Fibroblast of villous mesenchyme (primary cell): ENCODE measurements around the gene UBE2N. TPM values are rescaled to one million over a fixed set of nuclear protein-coding genes. Genes with fewer than 3 reads are reported as not detected.
"Not testable (repeated sequence)": the region's sequence is repeated elsewhere in the genome, so short reads cannot be mapped to it uniquely, and the experiment has no call there.

ENCODE experiments used
- DNase-seq: peaks from one replicate; pipeline ENCODE4 v3.0.0-alpha.2; 2010; ENCODE audit warnings: low read depth
- H3K4me3 ChIP-seq: 2 replicates; pipeline ENCODE4 v1.5.1; 2011; ENCODE audit warnings: low read depth, mild to moderate bottlenecking, low read length
- total RNA-seq: library from RNA; depleted of rRNA; stranded (reverse); fragments of >200 nt; gene quantifications from 2 replicates; pipeline ENCODE4 v1.2.3, GENCODE V29; 2012
- TF ChIP-seq, protein P1 (sequence below): IDR thresholded peaks from 2 replicates; pipeline ENCODE4 v1.5.1; 2012; ENCODE audit warnings: low read depth, mild to moderate bottlenecking, low read length; ENCODE audit not compliant: insufficient read depth

The UBE2N gene
- total RNA-seq, 1 donor: 104 TPM

DNA sequence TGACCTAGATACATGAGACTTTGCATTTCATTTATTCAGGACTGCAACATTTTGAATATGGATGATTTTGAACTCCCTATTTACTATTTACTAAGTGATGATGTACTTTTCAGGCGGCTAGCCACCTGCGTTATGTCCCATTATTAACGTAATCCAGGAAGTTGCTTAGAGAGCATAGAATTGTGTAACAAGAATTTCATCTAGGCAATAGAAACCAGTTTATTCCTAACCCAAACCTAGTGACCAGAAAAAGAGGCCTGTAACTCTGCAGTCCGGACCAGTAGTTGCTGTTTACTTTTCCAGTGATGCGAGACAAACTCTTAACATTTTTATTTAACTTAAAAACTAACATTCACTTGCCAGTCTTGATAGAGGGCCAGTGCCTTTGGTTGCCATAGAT is 51.7 kb downstream of the UBE2N start:
- TF ChIP-seq, protein P1, sequence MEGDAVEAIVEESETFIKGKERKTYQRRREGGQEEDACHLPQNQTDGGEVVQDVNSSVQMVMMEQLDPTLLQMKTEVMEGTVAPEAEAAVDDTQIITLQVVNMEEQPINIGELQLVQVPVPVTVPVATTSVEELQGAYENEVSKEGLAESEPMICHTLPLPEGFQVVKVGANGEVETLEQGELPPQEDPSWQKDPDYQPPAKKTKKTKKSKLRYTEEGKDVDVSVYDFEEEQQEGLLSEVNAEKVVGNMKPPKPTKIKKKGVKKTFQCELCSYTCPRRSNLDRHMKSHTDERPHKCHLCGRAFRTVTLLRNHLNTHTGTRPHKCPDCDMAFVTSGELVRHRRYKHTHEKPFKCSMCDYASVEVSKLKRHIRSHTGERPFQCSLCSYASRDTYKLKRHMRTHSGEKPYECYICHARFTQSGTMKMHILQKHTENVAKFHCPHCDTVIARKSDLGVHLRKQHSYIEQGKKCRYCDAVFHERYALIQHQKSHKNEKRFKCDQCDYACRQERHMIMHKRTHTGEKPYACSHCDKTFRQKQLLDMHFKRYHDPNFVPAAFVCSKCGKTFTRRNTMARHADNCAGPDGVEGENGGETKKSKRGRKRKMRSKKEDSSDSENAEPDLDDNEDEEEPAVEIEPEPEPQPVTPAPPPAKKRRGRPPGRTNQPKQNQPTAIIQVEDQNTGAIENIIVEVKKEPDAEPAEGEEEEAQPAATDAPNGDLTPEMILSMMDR: no peak
- no peak overlapping the region for H3K4me3 ChIP-seq
- no peak for DNase-seq

DNA sequence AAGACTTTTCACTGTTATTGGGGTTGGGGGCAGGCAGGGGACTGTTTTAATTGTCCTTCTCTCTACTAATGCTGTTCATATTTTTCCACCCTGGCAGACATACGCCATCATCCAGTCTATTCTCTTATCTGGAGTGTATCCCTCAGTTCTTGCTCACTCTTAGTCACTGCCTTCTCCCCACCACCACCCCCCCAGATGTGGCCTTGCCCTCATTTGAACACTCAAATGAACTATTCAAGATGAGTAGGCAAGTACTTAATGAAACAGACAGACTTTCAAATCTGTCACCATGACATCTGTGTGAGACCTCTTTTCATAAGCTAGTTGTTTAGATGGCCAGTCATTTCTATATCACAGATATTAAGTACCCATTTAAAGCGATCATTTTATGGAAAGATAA is 54.0 kb downstream of the UBE2N start:
- no peak for DNase-seq
- TF ChIP-seq, protein P1: no peak
- H3K4me3 ChIP-seq: no peak overlapping the region

DNA sequence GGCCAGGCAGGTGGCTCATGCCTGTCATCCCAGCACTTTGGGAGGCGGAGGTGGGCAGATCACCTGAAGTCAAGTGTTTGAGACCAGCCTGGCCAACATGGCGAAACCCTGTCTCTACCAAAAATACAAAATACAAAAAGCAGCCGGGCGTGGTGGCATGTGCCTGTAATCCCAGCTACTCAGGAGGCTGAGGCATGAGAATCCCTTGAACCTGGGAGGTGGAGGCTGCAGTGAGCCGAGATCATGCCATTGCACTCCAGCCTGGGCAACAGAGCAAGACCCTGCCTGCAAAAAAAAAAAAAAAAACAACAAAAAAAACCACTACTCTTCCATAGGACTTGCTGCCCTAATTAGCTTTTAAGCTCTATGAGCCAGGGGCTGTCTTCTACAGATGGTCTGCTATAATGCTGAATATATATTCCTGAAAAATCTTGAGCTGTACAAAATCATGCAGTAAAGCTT is 59.7 kb downstream of the UBE2N start:
- peak overlapping the region; percentile 86 for H3K4me3 ChIP-seq
- not testable (repeated sequence) for DNase-seq

DNA sequence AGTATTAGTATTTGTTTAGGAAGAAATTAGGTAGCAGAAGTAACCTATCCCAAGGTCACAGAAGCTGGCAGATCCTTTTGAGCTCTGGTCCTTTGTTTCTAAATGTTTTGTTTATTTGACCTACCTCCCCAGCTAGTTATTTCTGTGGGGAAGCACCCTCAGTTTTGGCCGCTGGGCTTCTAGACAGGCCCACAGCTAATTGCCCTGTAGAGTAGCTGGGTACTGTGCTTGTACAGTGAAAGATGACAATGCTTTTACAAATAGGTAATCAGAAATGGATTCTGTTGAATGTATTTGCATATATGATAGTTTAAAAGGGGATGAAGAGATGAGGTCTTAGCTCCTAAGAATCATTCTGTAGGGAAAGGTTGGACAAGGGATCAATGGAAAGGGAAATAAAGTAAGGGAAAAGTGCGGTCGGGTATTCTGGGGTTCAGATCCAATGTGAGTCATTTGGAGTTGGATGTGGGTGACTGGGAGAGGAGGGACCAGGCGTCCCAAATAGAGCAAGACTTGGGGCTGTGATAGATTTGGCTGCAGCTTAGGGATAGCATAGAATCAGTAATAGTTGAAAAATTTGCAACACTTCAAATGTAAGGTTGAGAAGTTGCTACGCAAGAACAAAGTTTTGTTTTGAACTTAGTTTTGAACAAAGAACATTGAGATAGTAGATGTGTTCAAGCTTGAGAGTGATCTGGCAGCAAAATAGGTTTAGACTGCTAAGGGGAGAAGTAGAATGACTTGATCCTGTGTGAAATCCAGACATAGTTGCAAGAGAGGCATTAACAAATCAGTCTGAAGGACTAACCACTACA is 60.4 kb downstream of the UBE2N start:
- H3K4me3 ChIP-seq: peak overlapping the region; percentile 86
- DNase-seq: no peak
- TF ChIP-seq, protein P1: no peak

DNA sequence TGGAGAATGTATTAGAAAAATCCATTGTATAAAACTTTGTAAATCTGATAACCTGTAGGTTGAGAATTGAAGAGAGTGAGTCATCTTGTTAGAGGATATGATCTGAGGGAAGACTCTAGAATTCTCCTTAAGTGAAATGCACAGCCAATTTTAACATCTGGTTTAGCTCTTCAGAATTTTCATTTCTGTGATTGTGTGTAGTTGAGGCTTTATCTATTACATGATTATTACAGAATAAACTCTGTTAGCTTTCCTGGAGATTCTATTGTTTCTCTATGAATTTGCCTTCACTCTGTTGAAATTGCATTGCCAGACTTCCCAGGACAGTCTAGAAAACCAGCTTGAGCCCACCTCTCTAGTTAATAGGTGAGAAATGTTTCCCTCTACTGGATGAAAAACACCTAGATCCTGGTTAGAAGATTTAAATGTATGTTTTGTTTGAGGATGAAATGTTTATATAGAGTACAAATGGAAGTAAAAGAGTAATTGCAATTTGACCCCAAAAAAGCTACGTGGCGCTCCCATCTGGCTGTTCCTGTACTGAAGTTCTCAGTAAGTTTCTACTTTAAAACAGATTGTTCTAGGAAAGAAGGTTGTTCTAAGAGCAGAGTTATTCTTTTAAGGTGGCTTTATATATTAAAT is 61.1 kb downstream of the UBE2N start:
- peak overlapping the region; percentile 86 for H3K4me3 ChIP-seq
- peak; percentile 51 for DNase-seq
- TF ChIP-seq, protein P1: no peak

DNA sequence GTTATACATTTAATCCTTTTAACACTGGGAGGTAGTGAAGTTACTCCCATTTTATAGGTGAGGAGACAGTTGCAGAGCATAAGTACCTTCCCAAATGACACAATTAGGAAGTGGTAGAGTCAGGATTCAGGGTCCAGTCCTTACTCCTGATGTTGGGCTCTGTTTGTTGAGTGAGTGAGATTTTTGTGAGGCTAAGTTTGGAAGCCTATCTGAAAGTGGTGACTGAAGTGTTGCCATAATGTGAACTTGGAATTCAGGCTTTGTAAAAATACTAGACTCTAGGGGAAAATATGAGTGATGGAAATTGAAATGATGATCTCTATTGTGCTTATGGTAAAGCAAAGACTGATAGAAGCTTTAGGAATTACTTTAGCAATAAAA is 61.8 kb downstream of the UBE2N start:
- TF ChIP-seq, protein P1: no peak
- H3K4me3 ChIP-seq: peak overlapping the region; percentile 86
- DNase-seq: no peak

DNA sequence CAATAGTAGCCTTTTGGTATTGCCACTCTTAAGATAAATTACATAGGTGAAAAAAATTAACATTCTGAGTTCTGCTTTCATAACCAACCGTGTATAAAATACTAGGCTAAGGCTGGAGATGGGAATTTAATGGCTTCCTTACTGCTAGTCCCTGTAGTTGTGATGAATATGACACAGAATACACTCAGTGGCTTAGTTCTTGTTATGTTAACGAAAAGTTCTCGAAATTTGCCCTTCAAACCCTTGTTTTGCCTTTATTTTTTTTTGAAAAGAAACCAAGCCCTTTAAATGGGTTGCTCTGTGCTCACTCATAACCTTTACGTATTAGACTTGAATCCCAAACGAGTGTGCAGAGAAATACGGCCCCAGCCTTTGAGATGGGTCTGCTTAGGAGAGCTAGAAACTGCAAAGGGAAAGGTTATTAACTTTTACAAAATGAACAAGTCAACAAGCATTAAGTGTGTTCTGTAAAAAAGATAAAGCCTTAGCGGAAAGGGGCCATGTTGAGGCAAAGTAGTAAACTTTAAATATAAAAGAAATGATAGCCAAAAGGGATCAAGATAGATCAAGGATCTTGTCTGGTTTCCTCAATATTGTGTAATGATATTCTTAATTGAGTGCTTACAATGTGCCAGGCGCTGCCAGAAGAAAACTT is 62.3 kb downstream of the UBE2N start:
- peak; percentile 29 for DNase-seq
- TF ChIP-seq, protein P1: no peak
- H3K4me3 ChIP-seq: peak overlapping the region; percentile 86
